HG03139 (cell line): Measurements from ENCODE around the gene SCUBE3.

ENCODE experiments used
- ATAC-seq: cut with Tn5 transposase; IDR thresholded peaks from one replicate; pipeline ENCODE4 v1.9.1; 2021; ENCODE audit not compliant: unreplicated experiment

Gene SCUBE3

GRCh38 chr6:35238843-35239289, 25.1 kb downstream of the SCUBE3 start:
- ATAC-seq = no peak

- ATAC-seq = no peak
Observed at GRCh38 chr6:35239581-35239980, 25.8 kb downstream of the SCUBE3 start.

DNA sequence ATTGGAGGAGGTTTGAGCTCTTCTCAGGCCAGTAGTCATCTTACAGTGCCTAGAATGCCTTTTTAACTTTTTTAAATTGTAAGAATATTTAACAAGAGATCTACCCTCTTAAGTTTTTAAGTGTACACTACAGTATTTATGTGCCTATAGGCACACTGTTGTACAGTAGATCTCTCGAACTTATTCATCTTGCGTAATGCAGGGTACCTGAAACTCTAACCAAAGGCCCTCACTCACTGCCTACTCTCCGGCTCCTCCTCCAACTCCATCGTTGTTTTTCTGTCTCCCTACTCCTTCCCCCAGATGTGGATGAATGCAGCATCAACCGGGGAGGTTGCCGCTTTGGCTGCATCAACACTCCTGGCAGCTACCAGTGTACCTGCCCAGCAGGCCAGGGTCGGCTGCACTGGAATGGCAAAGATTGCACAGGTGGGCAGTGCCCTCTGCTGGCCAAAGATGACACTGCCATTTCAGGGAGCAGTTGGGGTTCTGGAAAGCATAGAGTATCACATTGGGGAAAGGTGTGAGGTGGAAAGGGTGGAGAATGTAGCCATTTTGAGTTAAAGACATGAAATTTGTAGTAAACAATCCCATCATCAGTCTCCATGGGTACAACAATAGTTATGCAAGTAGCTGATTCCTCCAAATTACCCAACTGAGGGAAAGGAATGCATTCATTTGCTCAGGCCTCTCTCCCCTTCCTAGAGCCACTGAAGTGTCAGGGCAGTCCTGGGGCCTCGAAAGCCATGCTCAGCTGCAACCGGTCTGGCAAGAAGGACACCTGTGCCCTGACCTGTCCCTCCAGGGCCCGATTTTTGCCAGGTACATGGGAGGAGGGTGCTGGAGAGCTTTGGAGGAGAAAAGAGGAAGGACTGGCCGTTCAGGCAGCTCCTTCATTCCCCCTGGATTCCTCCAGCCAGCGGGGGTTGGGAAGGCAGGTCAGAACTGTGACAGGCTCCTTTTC, 27.4 kb downstream of the SCUBE3 start:
- ATAC-seq = peak; percentile 69

DNA sequence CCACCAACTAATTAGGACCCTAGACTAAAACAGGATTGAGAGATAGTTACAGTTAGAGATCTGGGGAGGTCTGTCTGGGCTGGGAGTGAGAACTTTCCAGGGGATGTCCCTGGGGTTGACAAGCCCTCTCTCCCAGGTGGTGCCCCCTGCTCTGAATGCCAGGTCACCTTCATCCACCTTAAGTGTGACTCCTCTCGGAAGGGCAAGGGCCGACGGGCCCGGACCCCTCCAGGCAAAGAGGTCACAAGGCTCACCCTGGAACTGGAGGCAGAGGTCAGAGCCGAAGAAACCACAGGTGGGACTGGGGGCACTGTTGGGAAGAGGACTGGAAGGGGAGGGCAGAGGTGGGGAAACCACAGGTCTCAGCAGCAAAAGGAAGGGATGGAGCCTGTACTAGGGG, 28.7 kb downstream of the SCUBE3 start:
- ATAC-seq = no peak

DNA sequence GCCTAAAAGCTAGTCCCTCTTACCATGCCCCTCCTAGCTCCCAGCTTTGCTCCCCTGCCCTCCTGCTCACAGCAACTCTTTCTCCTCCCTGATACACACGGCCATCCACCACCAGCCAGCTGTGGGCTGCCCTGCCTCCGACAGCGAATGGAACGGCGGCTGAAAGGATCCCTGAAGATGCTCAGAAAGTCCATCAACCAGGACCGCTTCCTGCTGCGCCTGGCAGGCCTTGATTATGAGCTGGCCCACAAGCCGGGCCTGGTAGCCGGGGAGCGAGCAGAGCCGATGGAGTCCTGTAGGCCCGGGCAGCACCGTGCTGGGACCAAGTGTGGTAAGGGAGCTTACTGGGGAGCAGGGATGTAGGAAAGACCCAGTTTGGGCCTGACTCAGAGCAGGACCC, 29.1 kb downstream of the SCUBE3 start:
- ATAC-seq = no peak

GRCh38 chr6:35243386-35243958, 29.7 kb downstream of the SCUBE3 start:
- ATAC-seq = no peak

GRCh38 chr6:35244551-35244950, 30.8 kb downstream of the SCUBE3 start:
- ATAC-seq = no peak

- ATAC-seq = no peak
Observed at GRCh38 chr6:35247642-35248231, 34.0 kb downstream of the SCUBE3 start.

DNA sequence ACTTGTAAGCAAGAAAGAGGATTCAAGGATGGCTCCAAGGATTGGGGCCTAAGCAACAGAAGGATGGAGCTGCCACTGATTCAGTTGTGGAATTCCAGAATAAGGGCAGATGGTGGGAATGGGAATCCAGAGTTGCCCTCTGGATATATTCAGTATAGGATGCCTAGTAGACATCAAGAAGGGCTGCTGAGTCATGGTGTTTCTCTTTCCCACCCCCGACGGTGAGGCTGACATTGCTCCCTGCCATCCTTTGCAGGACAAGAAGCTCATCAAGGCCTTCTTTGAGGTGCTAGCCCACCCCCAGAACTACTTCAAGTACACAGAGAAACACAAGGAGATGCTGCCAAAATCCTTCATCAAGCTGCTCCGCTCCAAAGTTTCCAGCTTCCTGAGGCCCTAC, 34.5 kb downstream of the SCUBE3 start:
- ATAC-seq = no peak

DNA sequence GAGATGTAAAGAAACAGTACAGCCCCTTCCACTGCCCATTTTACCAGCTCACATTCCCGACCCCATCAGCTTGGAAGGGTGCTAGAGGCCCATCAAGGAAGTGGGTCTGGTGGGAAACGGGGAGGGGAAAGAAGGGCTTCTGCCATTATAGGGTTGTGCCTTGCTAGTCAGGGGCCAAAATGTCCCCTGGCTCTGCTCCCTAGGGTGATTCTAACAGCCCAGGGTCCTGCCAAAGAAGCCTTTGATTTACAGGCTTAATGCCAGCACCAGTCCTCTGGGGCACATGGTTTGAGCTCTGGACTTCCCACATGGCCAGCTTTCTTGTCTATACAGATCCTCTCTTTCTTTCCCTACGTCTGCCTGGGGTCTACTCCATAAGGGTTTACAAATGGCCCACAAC, 35.2 kb downstream of the SCUBE3 start:
- no peak for ATAC-seq

GRCh38 chr6:35251949-35252348, 38.2 kb downstream of the SCUBE3 start:
- ATAC-seq = no peak

DNA sequence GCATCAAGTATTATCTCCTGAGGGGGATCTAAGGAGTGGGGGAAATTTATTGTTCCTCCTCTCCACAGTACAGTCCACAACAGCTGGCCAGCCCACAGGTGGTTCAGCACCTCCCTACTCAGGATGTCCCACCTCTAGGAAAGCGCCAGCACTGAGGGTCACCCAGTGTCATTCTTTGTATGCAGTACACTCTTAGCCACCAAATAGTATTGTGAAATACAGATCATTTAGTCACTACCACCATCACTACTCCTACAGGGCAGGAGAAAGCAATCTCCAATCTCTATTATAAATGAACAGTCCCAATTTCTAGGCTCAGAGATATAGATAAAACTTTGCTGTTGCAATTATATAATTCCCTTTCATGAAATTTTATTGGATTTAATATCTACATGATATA, 39.5 kb downstream of the SCUBE3 start:
- ATAC-seq = no peak

GRCh38 chr6:35258336-35258735, 44.6 kb downstream of the SCUBE3 start:
- ATAC-seq = no peak

DNA sequence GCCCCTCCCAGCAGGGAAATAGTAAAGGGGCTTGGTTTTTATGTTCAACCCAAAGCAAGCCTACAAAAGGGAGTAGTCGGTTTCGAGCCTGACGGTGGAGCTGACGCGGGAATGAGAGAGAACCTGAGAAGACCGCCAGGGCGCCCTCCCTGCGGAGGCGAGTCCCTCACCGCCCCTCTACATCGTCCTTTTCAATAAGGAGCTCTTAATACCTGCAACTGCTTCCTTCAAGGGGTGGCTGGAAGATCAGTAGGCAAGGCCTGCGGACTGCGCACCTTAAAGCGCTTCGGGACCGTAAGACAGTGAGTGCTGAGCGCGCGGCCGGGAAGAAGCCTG, 45.1 kb downstream of the SCUBE3 start:
- ATAC-seq = peak; percentile 4

DNA sequence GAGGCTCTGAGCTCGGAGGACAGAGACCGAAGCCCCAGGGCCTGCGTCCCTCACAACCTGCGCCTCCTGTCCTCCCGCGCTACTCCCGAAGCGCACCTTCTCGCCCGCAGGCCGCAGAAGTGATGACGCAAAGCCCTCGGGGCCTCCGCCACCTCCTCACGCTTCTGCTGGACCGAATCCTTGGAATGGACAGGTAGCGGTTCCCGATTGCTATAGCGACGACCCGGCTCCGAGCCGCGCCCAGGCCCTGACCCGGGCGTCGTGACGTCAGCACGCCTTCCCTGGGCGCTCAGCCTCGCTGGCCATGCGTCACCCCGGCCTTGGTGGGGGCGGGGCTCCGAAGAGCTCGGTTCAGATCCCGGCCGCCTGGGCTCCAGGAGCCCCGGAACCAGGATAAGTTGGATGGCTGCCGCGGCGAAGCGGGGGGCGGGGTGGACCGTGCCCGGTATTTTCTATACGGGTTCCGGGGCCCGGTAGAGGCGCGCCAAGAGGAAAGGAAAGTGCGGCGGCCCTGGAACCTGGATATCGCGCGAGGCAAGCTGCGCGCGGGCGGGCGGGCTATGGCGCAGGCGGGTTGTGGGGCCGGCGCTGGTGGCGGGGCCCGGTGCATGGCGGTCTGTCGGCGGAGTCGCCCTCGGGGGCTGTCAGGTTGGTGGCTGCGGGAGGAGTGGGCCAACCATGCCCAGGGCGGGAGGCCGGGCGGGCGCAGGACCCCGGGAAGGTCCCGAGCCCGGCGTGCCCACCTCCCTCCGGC, 45.6 kb downstream of the SCUBE3 start, which contains the start of gene ZNF76:
Gene ZNF76, plus strand, starts transcription at position 542 of the 754 bp plus-strand sequence. CDS start 21,417 bp downstream, outside the sequence.
- ATAC-seq = peak; percentile 81

DNA sequence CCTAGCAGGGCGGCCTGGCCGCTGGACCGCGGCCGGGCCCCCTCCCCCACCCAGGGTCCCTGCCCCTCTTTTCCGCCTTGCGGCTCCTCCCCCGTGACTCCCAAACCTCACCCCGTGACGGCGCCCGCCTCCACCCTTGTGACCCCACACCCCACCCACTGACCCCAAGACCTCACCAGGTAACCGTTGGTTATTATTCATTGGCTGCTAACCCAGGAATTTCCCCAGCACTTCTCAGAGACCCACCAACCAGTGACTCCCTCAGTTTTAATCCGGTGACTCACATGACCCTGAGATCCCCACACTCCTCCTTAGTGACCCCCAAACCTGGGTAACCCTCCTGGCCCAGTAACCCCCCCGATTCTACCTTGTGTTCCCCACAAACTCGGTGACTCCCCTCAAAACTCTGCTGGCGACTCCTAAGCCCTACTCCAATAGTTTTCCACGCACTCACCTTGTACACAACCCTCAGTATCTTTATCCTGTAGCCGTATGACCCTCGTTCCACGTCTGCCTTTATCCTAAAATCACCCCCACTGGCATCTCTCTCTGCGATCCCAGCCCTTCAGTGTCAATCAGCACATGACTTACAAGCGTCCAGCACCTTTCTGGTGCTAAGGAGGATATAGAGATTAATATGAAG, 46.3 kb downstream of the SCUBE3 start:
- peak; percentile 36 for ATAC-seq

DNA sequence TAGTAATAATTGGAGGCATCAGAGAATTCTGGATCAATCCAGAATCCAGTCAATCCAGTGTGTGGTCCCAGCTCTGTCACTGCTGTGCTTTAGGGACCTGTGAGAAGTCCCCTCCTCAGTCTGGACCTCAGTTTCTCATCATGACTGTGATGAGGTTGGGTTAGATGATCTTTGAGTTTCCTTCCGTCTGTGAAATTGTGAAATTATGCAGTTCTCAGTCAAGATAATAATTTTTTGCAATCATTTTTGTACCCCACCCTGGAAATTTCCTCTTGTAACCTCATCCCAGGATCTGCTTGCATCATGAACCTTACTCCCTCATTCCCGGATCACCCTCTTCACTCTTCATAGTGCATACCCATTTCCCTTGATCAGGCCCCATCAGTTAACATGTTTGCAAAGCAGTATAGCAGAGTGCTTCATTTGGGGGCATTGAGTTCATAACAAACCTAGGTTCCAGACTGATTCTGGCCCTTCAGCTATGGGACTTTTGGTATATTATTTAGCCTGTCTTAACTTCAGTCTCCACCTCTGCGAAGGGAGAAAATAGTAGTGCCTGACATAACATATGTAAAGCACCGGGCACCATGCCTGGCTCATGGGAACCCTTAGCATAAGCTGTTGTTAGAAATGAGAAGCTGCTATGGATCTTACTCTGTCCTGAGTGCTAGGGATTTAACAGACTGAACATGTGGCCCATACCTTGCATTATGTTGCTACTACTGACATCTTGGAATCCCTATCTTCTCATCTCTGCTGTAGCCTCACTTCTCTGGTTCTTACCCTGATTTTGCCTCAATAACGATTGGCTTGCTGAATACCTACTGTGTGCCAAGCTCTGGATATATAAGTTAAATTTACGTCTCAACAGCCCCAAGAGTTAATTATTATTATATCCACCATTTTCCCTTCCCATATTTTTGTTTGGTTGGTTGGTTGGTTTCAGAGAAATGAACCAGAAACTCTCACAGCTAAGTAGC, 47.1 kb downstream of the SCUBE3 start:
- ATAC-seq = no peak

DNA sequence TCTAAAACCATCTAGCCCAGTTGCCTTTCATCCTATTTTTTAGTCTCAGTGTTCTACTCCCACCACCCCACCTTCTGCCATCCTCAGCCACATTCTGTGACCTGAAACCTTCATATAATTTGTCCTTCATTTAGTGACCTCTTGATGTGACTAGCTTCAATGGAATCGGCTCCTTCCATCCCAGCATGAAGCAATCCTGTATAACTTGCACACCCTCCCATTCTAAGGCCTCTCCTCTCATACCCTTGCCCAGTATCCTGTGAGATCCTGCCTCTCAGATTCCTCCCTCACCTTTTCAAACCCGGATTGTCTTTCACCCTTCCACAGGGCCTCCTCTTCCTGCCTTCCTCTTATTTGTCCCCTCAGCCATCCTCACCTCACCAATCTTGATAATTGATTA, 48.8 kb downstream of the SCUBE3 start:
- no peak for ATAC-seq

DNA sequence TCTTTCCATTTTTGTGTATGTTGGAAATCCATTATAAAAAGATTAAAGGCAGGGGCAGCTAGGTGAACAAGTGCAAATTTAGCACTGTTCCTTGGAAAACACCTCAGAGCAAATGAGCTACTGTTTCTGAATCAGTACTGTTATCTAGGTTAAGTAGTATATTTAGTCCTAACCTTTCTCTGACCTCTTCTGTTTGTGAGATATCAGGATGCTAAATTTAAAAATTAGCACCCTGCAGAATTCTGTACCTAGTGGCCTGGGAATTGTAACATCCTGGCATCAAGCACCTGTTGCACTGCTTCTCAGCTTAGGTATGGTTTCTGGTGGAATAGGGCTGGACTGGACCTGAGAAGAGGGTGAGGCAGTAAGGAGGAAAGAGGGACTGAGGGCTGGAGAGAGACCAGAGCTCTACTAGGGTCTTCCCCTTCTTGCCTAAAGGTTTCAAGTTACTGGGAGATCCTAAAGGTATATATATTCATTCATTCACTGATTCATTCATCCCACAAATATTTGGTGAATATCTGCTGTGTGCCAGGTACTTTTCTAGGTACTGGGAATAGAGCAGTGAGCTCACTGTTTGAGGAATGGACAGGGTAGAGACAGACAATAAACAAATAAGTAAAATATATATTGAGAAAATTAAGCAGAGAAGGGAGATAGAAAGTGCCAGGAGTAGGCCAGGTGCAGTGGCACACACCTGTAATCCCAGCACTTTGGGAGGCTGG, 51.0 kb downstream of the SCUBE3 start:
- no peak for ATAC-seq
